ENCODE data around the gene SYNGAP1.
"Not testable (repeated sequence)": the region's sequence is repeated elsewhere in the genome, so short reads cannot be mapped to it uniquely, and the experiment has no call there.

SYNGAP1 gene

GRCh38 chr6:33419580-33420490, at the start of gene SYNGAP1:
Gene SYNGAP1 (plus strand): TSS chr6:33420065. CDS start chr6:33420265, 200 bp downstream.
- no peak for DNase-seq (ENCODE audit: low read depth in 2 of 2)

- DNase-seq (ENCODE audit: low read depth in 2 of 2), result not testable (repeated sequence)
Measured at GRCh38 chr6:33371901-33372300, 48.0 kb upstream of the SYNGAP1 start.

GRCh38 chr6:33372526-33373123, 47.2 kb upstream of the SYNGAP1 start:
- no peak for DNase-seq (ENCODE audit: low read depth in 2 of 2)

- DNase-seq (ENCODE audit: low read depth in 2 of 2), result no peak
Measured at GRCh38 chr6:33373960-33374910, 45.6 kb upstream of the SYNGAP1 start.

- no peak for DNase-seq (ENCODE audit: low read depth in 2 of 2)
Measured at GRCh38 chr6:33375143-33375671, 44.7 kb upstream of the SYNGAP1 start.

GRCh38 chr6:33377171-33377570, 42.7 kb upstream of the SYNGAP1 start:
- DNase-seq (ENCODE audit: low read depth in 2 of 2), result no peak

GRCh38 chr6:33379184-33379583, 40.7 kb upstream of the SYNGAP1 start:
- not testable (repeated sequence) for DNase-seq (ENCODE audit: low read depth in 2 of 2)

GRCh38 chr6:33380272-33380981, 39.4 kb upstream of the SYNGAP1 start:
- no peak for DNase-seq (ENCODE audit: low read depth in 2 of 2)

GRCh38 chr6:33383427-33384185, 36.3 kb upstream of the SYNGAP1 start:
- DNase-seq (ENCODE audit: low read depth in 2 of 2), result no peak

- DNase-seq (ENCODE audit: low read depth in 2 of 2), result no peak
Measured at GRCh38 chr6:33384581-33385020, 35.3 kb upstream of the SYNGAP1 start.

GRCh38 chr6:33390173-33390572, 29.7 kb upstream of the SYNGAP1 start:
- DNase-seq (ENCODE audit: low read depth in 2 of 2), result no peak

GRCh38 chr6:33390767-33391277, 29.0 kb upstream of the SYNGAP1 start:
- no peak for DNase-seq (ENCODE audit: low read depth in 2 of 2)

- DNase-seq (ENCODE audit: low read depth in 2 of 2), result peak; percentile 98 to 99
Measured at GRCh38 chr6:33391278-33391921, 28.5 kb upstream of the SYNGAP1 start, which contains the start of gene KIFC1. Gene KIFC1 (plus strand): TSS chr6:33391823. CDS start chr6:33391986, 163 bp downstream.

GRCh38 chr6:33391922-33392594, 27.8 kb upstream of the SYNGAP1 start:
- peak; percentile 32 to 54 for DNase-seq (ENCODE audit: low read depth in 2 of 2)

GRCh38 chr6:33392595-33392948, 27.3 kb upstream of the SYNGAP1 start:
- DNase-seq (ENCODE audit: low read depth in 2 of 2), result no peak

- DNase-seq (ENCODE audit: low read depth in 2 of 2), result no peak
Measured at GRCh38 chr6:33392979-33393378, 26.9 kb upstream of the SYNGAP1 start.

GRCh38 chr6:33397541-33397940, 22.3 kb upstream of the SYNGAP1 start:
- no peak for DNase-seq (ENCODE audit: low read depth in 2 of 2)

GRCh38 chr6:33398601-33399000, 21.3 kb upstream of the SYNGAP1 start:
- DNase-seq (ENCODE audit: low read depth in 2 of 2), result not testable (repeated sequence)

GRCh38 chr6:33399881-33400280, 20.0 kb upstream of the SYNGAP1 start:
- DNase-seq (ENCODE audit: low read depth in 2 of 2), result not testable (repeated sequence)

Data from stimulated activated CD8-positive, alpha-beta memory T cell treated with anti-CD3 and anti-CD28 coated beads, Interleukin-2, amount 100 ng/mL, for 48 hours (primary cell).